Hepatocyte (in vitro differentiated cells): ENCODE data around the gene BRD2. TPM values are rescaled to one million over a fixed set of nuclear protein-coding genes. Genes with fewer than 3 reads are reported as not detected.

Source experiments
- DNase-seq: peaks from one replicate; pipeline ENCODE4 v3.0.0-alpha.2; 2016; ENCODE audit warnings: low spot score
- H2AFZ ChIP-seq: fragments of 200-600 bp; sonication (generic); 2 replicates; pipeline ENCODE4 v1.6.0; 2016; ENCODE audit warnings: antibody characterized with exemption, mild to moderate bottlenecking
- H3K27ac ChIP-seq: fragments of 200-600 bp; sonication (generic); 2 replicates; pipeline ENCODE4 v1.5.1; 2016; ENCODE audit warnings: mild to moderate bottlenecking
- H3K27me3 ChIP-seq: fragments of 200-600 bp; sonication (generic); 2 replicates; pipeline ENCODE4 v1.6.1; 2016
- H3K36me3 ChIP-seq: fragments of 200-600 bp; sonication (generic); replicated peaks from 2 replicates; pipeline ENCODE4 v1.5.1; 2016; ENCODE audit warnings: low read depth; ENCODE audit not compliant: insufficient read depth
- H3K4me1 ChIP-seq: fragments of 200-600 bp; sonication (generic); 2 replicates; pipeline ENCODE4 v1.5.1; 2016; ENCODE audit warnings: mild to moderate bottlenecking, moderate library complexity; ENCODE audit not compliant: insufficient read depth
- H3K4me2 ChIP-seq: fragments of 200-600 bp; sonication (generic); 2 replicates; pipeline ENCODE4 v1.6.0; 2016
- H3K4me3 ChIP-seq: fragments of 200-600 bp; sonication (generic); 2 replicates; pipeline ENCODE4 v1.5.1; 2016; ENCODE audit warnings: mild to moderate bottlenecking
- H3K79me2 ChIP-seq: fragments of 200-600 bp; sonication (generic); 2 replicates; pipeline ENCODE4 v1.6.0; 2017; ENCODE audit warnings: mild to moderate bottlenecking
- H3K9me2 ChIP-seq: fragments of 200-600 bp; sonication (generic); replicated peaks from 2 replicates; pipeline ENCODE4 v1.6.0; 2017; ENCODE audit warnings: mild to moderate bottlenecking; ENCODE audit not compliant: insufficient read depth
- H3K9me3 ChIP-seq: fragments of 200-600 bp; sonication (generic); 2 replicates; pipeline ENCODE4 v1.5.1; 2016; ENCODE audit warnings: low read depth, mild to moderate bottlenecking
- H4K20me1 ChIP-seq: fragments of 200-600 bp; sonication (generic); 2 replicates; pipeline ENCODE4 v1.6.0; 2016; ENCODE audit warnings: mild to moderate bottlenecking; ENCODE audit not compliant: insufficient read depth, poor library complexity, severe bottlenecking
- EZH2 ChIP-seq: fragments of 200-600 bp; sonication (generic); IDR thresholded peaks from 2 replicates; pipeline ENCODE4 v1.6.1; 2016; ENCODE audit warnings: antibody characterized with exemption, mild to moderate bottlenecking, borderline replicate concordance
- EZH2phosphoT487 ChIP-seq: fragments of 200-600 bp; sonication (generic); IDR thresholded peaks from one replicate; pipeline ENCODE4 v1.6.1; 2018; ENCODE audit warnings: antibody characterized with exemption, mild to moderate bottlenecking, low read depth, moderate library complexity; ENCODE audit not compliant: unreplicated experiment, severe bottlenecking
- WGBS: methylation state at CpG from one replicate; pipeline ENCODE4 v1.1.6; 2016; ENCODE audit warnings: low lambda C conversion rate; ENCODE audit errors: missing lambda C conversion rate; 5-methylcytosine and 5-hydroxymethylcytosine counted together
- polyA plus RNA-seq: library from polyadenylated mRNA; unstranded; fragments of >200 nt; fragmentation: Nextera tagmentation; extraction: Ambion mirVana; gene quantifications from 2 replicates; pipeline ENCODE4 v1.2.1, GENCODE V29; 2016
- total RNA-seq: library from RNA; depleted of rRNA; stranded (reverse); fragments of >200 nt; gene quantifications from 2 replicates; pipeline ENCODE4 v1.2.3, GENCODE V29; 2014
- TF ChIP-seq, protein P1 (sequence below): fragments of 200-600 bp; sonication (generic); IDR thresholded peaks from 2 replicates; pipeline ENCODE4 v1.5.1; 2016; ENCODE audit warnings: antibody characterized with exemption, mild to moderate bottlenecking; ENCODE audit not compliant: poor library complexity

The BRD2 gene
- total and polyA plus RNA-seq, 2 experiments from 2014 or later: 106 to 133 TPM

DNA sequence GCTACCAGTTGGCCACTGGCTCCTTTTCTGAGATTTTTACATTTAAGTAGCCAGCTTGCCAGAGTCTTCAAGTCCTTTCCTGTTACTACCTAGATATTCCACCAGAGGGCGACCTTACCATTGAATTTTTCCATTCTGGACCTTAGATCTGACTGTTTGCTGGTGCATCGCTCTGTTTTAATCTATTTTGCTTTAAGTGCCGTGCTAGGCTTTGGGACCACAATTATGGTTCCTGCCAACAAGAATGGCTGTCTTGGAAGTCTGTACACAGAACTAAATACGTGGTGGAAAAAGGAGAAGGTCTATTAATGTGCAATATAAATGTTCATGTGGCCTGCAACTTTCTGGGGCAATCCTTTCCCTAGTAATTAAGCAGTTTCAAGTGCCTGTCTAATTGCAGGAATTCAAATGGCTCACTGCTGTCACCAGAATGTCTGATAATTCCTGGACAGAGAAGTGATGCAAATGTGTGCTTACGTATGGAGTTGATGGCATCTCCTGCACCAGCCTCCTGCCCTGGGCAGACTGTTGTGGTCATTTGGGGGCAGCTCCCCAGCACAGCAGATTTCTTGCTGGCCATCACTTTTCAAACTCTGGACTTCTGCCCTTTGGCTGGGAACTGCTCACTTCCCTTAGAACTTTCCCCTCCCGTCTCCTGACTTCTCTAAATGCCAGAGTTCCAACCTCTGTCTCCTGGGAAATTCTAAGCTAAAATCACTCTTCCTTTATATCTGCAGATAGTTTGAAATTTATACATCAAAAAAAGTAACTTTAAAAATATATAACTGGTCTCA, 46.6 kb downstream of the BRD2 start:
- H3K4me1 ChIP-seq: peaks cover 16% of the 10 kb centered on the region
- 22% methylated on average over 6 of the region's 6 CpGs for WGBS
- no peak overlapping the region for H3K27ac ChIP-seq
- H3K4me3 ChIP-seq: no peak overlapping the region
- H3K36me3 ChIP-seq: no peaks in the 10 kb centered on the region
- H3K79me2 ChIP-seq: no peaks in the 10 kb centered on the region
- TF ChIP-seq, protein P1, sequence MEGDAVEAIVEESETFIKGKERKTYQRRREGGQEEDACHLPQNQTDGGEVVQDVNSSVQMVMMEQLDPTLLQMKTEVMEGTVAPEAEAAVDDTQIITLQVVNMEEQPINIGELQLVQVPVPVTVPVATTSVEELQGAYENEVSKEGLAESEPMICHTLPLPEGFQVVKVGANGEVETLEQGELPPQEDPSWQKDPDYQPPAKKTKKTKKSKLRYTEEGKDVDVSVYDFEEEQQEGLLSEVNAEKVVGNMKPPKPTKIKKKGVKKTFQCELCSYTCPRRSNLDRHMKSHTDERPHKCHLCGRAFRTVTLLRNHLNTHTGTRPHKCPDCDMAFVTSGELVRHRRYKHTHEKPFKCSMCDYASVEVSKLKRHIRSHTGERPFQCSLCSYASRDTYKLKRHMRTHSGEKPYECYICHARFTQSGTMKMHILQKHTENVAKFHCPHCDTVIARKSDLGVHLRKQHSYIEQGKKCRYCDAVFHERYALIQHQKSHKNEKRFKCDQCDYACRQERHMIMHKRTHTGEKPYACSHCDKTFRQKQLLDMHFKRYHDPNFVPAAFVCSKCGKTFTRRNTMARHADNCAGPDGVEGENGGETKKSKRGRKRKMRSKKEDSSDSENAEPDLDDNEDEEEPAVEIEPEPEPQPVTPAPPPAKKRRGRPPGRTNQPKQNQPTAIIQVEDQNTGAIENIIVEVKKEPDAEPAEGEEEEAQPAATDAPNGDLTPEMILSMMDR: peak; percentile 85
- TF ChIP-seq EZH2: no peak
- no peak for TF ChIP-seq EZH2phosphoT487
- peak overlapping the region; percentile 43 for H3K4me2 ChIP-seq
- DNase-seq: peak; percentile 84
- H2AFZ ChIP-seq: no peak overlapping the region
- H4K20me1 ChIP-seq: no peaks in the 10 kb centered on the region
- H3K9me2 ChIP-seq: no peaks in the 10 kb centered on the region
- H3K9me3 ChIP-seq: no peaks in the 10 kb centered on the region
- no peaks in the 10 kb centered on the region for H3K27me3 ChIP-seq

- no peaks in the 10 kb centered on the region for H4K20me1 ChIP-seq
- H3K4me2 ChIP-seq: no peak overlapping the region
- no peak overlapping the region for H3K4me3 ChIP-seq
- no peaks in the 10 kb centered on the region for H3K9me2 ChIP-seq
- no peaks in the 10 kb centered on the region for H3K27me3 ChIP-seq
- H3K36me3 ChIP-seq: no peaks in the 10 kb centered on the region
- WGBS: 83% methylated on average over 11 of the region's 11 CpGs
- TF ChIP-seq EZH2phosphoT487: no peak
- TF ChIP-seq, protein P1: no peak
- TF ChIP-seq EZH2: no peak
- no peaks in the 10 kb centered on the region for H3K79me2 ChIP-seq
- peaks cover 16% of the 10 kb centered on the region for H3K4me1 ChIP-seq
- no peak overlapping the region for H2AFZ ChIP-seq
- no peaks in the 10 kb centered on the region for H3K9me3 ChIP-seq
- H3K27ac ChIP-seq: no peak overlapping the region
- DNase-seq: no peak
These were observed 47.4 kb downstream of the BRD2 start for GRCh38 chr6:33015798-33016197.

GRCh38 chr6:33017018-33017417, 48.6 kb downstream of the BRD2 start:
- Histone ChIP-seq H2AFZ (no peak overlapping the region), H3K9me2 (no peaks in the 10 kb centered on the region), H4K20me1 (no peaks in the 10 kb centered on the region), H3K4me1 (peaks cover 16% of the 10 kb centered on the region), H3K36me3 (no peaks in the 10 kb centered on the region), H3K27me3 (no peaks in the 10 kb centered on the region), H3K4me3 (no peak overlapping the region), H3K9me3 (no peaks in the 10 kb centered on the region), H3K4me2 (no peak overlapping the region), H3K27ac (no peak overlapping the region), H3K79me2 (no peaks in the 10 kb centered on the region)
- DNase-seq: no peak
- WGBS: 72% methylated on average over 4 of the region's 4 CpGs
- TF ChIP-seq, protein P1: no peak
- no peak for TF ChIP-seq EZH2phosphoT487
- no peak for TF ChIP-seq EZH2
